ENCODE measurements around the gene HIPK3.

Gene HIPK3

DNA sequence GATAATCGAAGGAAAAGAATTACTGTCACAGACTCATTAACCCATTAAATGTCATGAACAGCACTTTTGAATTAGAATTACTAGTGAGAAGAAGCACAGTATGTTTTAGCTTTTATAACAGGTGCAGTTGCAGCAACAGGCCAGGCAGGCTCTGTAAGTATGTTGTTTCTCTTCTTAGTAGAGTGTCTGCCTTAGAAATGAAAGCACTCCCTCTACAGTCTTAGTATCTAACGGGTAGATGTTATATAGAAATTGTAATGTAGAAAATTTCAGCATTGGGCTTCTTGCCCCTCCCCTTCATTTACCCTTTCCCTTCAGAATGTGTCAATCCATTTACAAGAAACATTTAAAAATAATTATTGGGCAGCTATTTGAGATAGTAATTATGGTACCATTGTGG lies 87.4 kb downstream of the HIPK3 start:
- TF ChIP-seq, protein P1, sequence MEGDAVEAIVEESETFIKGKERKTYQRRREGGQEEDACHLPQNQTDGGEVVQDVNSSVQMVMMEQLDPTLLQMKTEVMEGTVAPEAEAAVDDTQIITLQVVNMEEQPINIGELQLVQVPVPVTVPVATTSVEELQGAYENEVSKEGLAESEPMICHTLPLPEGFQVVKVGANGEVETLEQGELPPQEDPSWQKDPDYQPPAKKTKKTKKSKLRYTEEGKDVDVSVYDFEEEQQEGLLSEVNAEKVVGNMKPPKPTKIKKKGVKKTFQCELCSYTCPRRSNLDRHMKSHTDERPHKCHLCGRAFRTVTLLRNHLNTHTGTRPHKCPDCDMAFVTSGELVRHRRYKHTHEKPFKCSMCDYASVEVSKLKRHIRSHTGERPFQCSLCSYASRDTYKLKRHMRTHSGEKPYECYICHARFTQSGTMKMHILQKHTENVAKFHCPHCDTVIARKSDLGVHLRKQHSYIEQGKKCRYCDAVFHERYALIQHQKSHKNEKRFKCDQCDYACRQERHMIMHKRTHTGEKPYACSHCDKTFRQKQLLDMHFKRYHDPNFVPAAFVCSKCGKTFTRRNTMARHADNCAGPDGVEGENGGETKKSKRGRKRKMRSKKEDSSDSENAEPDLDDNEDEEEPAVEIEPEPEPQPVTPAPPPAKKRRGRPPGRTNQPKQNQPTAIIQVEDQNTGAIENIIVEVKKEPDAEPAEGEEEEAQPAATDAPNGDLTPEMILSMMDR (IDR thresholded peaks at IDR 0.05) = no peak
- Histone ChIP-seq H3K4me3 (no peak overlapping the region), H3K27ac (no peak overlapping the region), H3K36me3 (peaks cover 53 to 77% (median 65%) of the 10 kb centered on the region in 3 donors), H3K27me3 (no peaks in the 10 kb centered on the region), H3K9me3 (no peaks in the 10 kb centered on the region), H3K4me1 (no peaks in the 10 kb centered on the region)
- intact Hi-C loops (cut with DNase I; ENCODE audit: low total_unique reads) = no loop called here
- no peak for DNase-seq

DNA sequence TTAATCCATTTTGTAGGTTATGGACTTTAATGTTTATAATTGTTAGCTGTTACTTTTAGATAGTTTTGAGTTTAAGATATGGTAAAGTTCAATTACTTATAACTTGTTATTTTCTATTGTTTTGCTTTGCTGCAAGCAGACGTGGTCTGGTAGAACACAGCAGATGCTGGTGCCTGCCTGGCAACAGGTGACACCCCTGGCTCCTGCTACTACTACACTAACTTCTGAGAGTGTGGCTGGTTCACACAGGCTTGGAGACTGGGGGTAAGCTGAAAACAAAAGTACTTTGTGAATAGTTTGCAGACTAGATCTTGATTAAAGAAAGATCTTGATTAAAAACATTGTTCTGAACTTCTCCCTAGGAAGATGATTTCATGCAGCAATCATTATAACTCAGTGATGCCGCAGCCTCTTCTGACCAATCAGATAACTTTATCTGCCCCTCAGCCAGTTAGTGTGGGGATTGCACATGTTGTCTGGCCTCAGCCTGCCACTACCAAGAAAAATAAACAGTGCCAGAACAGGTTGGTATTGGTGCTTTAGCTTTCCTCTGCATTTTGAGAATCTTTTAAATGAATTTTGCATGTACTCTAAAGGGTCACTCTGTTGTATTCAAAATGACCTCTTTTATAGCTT lies 90.4 kb downstream of the HIPK3 start:
- Histone ChIP-seq H3K27ac (no peak overlapping the region), H3K36me3 (peaks cover 59 to 80% (median 65%) of the 10 kb centered on the region in 3 donors), H3K9me3 (no peaks in the 10 kb centered on the region), H3K27me3 (no peaks in the 10 kb centered on the region), H3K4me3 (no peak overlapping the region), H3K4me1 (no peaks in the 10 kb centered on the region)
- DNase-seq = no peak
- TF ChIP-seq, protein P1 (IDR thresholded peaks at IDR 0.05) = no peak
- intact Hi-C loops (cut with DNase I; ENCODE audit: low total_unique reads) = no loop called here

DNA sequence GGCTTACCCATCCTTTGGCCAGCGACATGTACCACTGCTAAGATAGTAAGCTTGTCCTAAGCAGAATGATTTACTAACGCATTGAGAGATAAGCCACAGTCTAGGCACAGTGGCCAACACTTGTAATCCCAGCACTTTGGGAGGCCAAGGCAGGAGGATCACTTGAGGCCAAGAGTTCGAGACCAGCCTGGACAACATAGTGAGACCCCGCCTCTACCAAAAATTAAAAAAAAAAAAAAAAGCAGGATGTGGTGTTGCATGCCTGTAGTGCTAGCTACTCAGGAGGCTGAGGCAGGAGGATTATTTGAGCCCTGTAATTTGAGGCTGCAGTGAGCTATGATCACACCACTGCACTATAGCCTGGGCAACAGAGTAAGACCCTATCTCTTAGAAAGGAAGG lies 93.1 kb downstream of the HIPK3 start:
- Histone ChIP-seq H3K27me3 (no peaks in the 10 kb centered on the region), H3K27ac (no peak overlapping the region), H3K4me3 (no peak overlapping the region), H3K9me3 (no peaks in the 10 kb centered on the region), H3K4me1 (no peaks in the 10 kb centered on the region), H3K36me3 (peaks cover 66 to 81% (median 76%) of the 10 kb centered on the region in 3 donors)
- DNase-seq = no peak
- TF ChIP-seq, protein P1 (IDR thresholded peaks at IDR 0.05) = no peak
- intact Hi-C loops (cut with DNase I; ENCODE audit: low total_unique reads) = no loop called here

DNA sequence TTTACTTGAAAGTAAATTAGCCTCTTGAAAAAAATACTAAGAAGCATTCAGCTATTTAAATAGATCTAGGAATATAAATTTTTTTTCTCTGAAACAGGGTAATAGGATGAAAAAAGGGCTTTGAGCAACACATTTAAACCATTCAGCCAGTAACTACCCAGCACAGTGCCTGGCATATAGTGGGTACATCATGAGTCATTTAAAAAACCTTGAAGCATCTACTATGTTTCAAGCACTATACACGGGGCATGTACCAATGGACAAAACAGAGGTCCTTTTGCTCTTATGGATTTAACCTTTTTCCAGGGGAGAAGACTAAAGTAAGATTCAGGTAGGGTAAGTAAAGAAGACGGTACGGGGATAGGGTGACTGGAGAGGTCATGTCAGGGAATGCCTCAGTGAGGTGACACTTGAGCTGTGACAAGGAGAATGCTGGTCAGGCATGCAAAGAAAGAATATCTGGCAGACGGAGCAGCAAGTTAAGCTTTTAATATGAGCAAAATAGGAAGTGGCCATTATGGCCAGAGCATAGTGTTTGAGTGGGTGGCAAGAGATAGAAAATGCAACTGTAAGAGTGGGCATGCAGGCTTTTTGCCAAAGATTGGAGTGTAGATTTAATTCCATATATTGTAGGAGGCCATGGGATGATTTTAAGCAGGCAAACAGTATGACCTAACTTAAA lies 101.1 kb downstream of the HIPK3 start:
- H3K4me1 ChIP-seq = peaks cover 0 to 6% (median 0%) of the 10 kb centered on the region in 4 donors
- H3K36me3 ChIP-seq = peaks cover 10 to 12% (median 12%) of the 10 kb centered on the region in 3 donors
- DNase-seq = no peak
- H3K27me3 ChIP-seq = no peaks in the 10 kb centered on the region
- H3K27ac ChIP-seq = no peak overlapping the region
- intact Hi-C loops (cut with DNase I; ENCODE audit: low total_unique reads) = no loop called here
- TF ChIP-seq, protein P1 (IDR thresholded peaks at IDR 0.05) = no peak
- H3K4me3 ChIP-seq = no peak overlapping the region
- H3K9me3 ChIP-seq = no peaks in the 10 kb centered on the region

DNA sequence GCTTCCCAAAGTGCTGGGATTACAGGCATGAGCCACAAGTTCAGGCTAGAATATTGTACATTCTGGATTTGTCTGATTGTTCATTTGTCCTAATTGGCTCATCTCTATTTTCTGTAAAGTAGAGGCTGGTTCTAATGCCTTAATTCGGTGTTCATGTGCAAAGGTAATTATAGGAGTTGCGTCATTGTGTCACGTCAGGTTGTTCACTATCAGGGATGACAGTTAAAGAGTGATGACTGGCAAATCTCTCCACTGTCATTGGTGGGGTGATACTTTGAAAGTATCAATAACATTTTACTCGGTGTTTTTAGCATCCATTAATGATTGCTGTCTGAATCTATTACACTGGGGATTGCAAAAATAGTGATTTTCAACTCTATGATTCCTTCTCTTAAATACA lies 103.5 kb downstream of the HIPK3 start:
- no peak for DNase-seq

More for the DNA sequence above, 103.5 kb downstream of the HIPK3 start:
- Histone ChIP-seq H3K4me3 (no peak overlapping the region), H3K27me3 (no peaks in the 10 kb centered on the region), H3K27ac (no peak overlapping the region), H3K36me3 (no peaks in the 10 kb centered on the region), H3K4me1 (peaks cover 0 to 6% (median 0%) of the 10 kb centered on the region in 4 donors), H3K9me3 (no peaks in the 10 kb centered on the region)
- TF ChIP-seq, protein P1 (IDR thresholded peaks at IDR 0.05) = no peak
- intact Hi-C loops (cut with DNase I; ENCODE audit: low total_unique reads) = loop anchor here (5.0 to 10.0 kb wide), 2 partner anchors 324 to 377 kb away; partner anchors contain the start of gene CD59

All from tibial artery (tissue), 4 donors.